Hematopoietic multipotent progenitor cell treated with erythropoietin and hydrocortisone succinate and interleukin-3 and kit ligand, for 6 days (in vitro differentiated cells): ENCODE results near the gene GARIN5A.

Source experiments
- DNase-seq: peaks from one replicate; pipeline ENCODE4 v3.0.0-alpha.2; 2015

The GARIN5A gene

GRCh38 chr19:50476224-50476906, at the start of gene GARIN5A, which contains the start of gene EMC10:
TSS of gene GARIN5A (minus strand) at chr19:50476848. CDS start at chr19:50476388, 460 bp downstream.
TSS of gene EMC10 (plus strand) at chr19:50476507. CDS start at chr19:50476545, 38 bp downstream.
- peak; percentile 94 for DNase-seq

GRCh38 chr19:50522881-50523280, 46.2 kb upstream of the GARIN5A start:
- no peak for DNase-seq

GRCh38 chr19:50520822-50521465, 44.3 kb upstream of the GARIN5A start:
- DNase-seq = no peak

- DNase-seq = no peak
These were observed 42.4 kb upstream of the GARIN5A start for GRCh38 chr19:50519006-50519575.

- no peak for DNase-seq
These were observed 41.7 kb upstream of the GARIN5A start for GRCh38 chr19:50518091-50519005.

GRCh38 chr19:50517704-50518075, 41.0 kb upstream of the GARIN5A start:
- no peak for DNase-seq

GRCh38 chr19:50516964-50517703, 40.5 kb upstream of the GARIN5A start:
- no peak for DNase-seq

GRCh38 chr19:50516456-50516855, 39.8 kb upstream of the GARIN5A start:
- DNase-seq = no peak

GRCh38 chr19:50515168-50515561, 38.5 kb upstream of the GARIN5A start:
- DNase-seq = no peak

- DNase-seq = no peak
These were observed 37.9 kb upstream of the GARIN5A start for GRCh38 chr19:50514346-50515167.

GRCh38 chr19:50513746-50514345, 37.2 kb upstream of the GARIN5A start, which contains the start of gene ASPDH:
TSS of gene ASPDH (minus strand) at chr19:50513913. CDS start at chr19:50513823, 90 bp downstream.
- no peak for DNase-seq

GRCh38 chr19:50512999-50513745, 36.5 kb upstream of the GARIN5A start:
- DNase-seq = no peak

- no peak for DNase-seq
These were observed 35.7 kb upstream of the GARIN5A start for GRCh38 chr19:50512112-50512998.

GRCh38 chr19:50511069-50511822, 34.6 kb upstream of the GARIN5A start, which contains the start of gene JOSD2:
TSS of gene JOSD2 (minus strand) at chr19:50511191. CDS start at chr19:50510431, 760 bp downstream.
- DNase-seq = peak; percentile 100

- DNase-seq = no peak
These were observed 34.0 kb upstream of the GARIN5A start for GRCh38 chr19:50510700-50511068.

- DNase-seq = no peak
These were observed 33.5 kb upstream of the GARIN5A start for GRCh38 chr19:50510121-50510670.

GRCh38 chr19:50509366-50509765, 32.7 kb upstream of the GARIN5A start:
- DNase-seq = peak; percentile 15

- DNase-seq = no peak
These were observed 32.2 kb upstream of the GARIN5A start for GRCh38 chr19:50508843-50509190.
